ENCODE measurements around the gene CHKB. TPM values are rescaled to one million over a fixed set of nuclear protein-coding genes. Genes with fewer than 3 reads are reported as not detected.

The CHKB gene
- total and polyA plus RNA-seq, 2 of the 4 experiments (the other 2 are of a cell fraction) = 8.1 to 36.9 TPM

GRCh38 chr22:50630376-50630775 is 47.7 kb upstream of the CHKB start:
- H3K14ac ChIP-seq (replicated peaks; ENCODE audit: low read depth, low read length) = no peak overlapping the region
- no peak overlapping the region for H3K9ac ChIP-seq (ENCODE audit: low read depth, low read length)
- H2BK5ac ChIP-seq (ENCODE audit: low read depth, low read length, poor library complexity, severe bottlenecking) = no peak overlapping the region
- H3K23ac ChIP-seq (ENCODE audit: low read depth, low read length) = no peak overlapping the region
- H3K4me2 ChIP-seq (ENCODE audit: low read depth, low read length) = no peak overlapping the region
- H3K4me1 ChIP-seq (ENCODE audit: control insufficient read depth, insufficient read depth, low read length) = peaks cover 9% of the 10 kb centered on the region; the same call in 1 of the 2 replicates
- BruUV-seq (replicated peaks) = no TSS peak
- no peak for ATAC-seq (ENCODE audit: low read depth)
- H2BK120ac ChIP-seq (ENCODE audit: low read depth, low read length) = no peak overlapping the region
- in situ Hi-C loops (cut with MboI; ENCODE audit: low sequenced_read_pairs) = no loop called here
- no peak overlapping the region for H4K8ac ChIP-seq (ENCODE audit: low read depth in 2 of 2, low read length in 2 of 2)
- no peak overlapping the region for H2BK20ac ChIP-seq (ENCODE audit: low read depth, low read length)
- H2AK9ac ChIP-seq (replicated peaks; ENCODE audit: low read depth, low read length, poor library complexity) = no peak overlapping the region
- H3K4me3 ChIP-seq (ENCODE audit: insufficient read depth, low read depth, low read length) = no peak overlapping the region
- no peaks in the 10 kb centered on the region for H3K9me3 ChIP-seq (ENCODE audit: control insufficient read depth, insufficient read depth, low read length)
- no peak overlapping the region for H3K18ac ChIP-seq (ENCODE audit: low read depth, low read length)
- no peak overlapping the region for H2AFZ ChIP-seq (replicated peaks; ENCODE audit: low read length, poor library complexity)
- H3K56ac ChIP-seq (ENCODE audit: extremely low read depth, insufficient read depth, low read length) = no peak overlapping the region
- H2AK5ac ChIP-seq (ENCODE audit: low read depth, low read length) = no peak overlapping the region
- H3K4ac ChIP-seq (ENCODE audit: low read depth, low read length) = no peak overlapping the region
- no peak overlapping the region for H3K27ac ChIP-seq (ENCODE audit: insufficient read depth, low read length)
- 0 out of 2 replicates have a peak, but pooled peaks cover 4% of the 10 kb centered on the region for H4K20me1 ChIP-seq (ENCODE audit: insufficient read depth, low read length)
- no peak overlapping the region for H2BK15ac ChIP-seq (ENCODE audit: low read depth, low read length)
- 78% methylated on average over 2 of the region's 5 CpGs; no CpG with 5 or more reads in 1 of the 2 experiments for WGBS, 2 experiments (ENCODE audit: extremely low coverage in 2 of 2, insufficient read length in 1 of 2)
- H3K36me3 ChIP-seq (ENCODE audit: control insufficient read depth, insufficient read depth, low read length) = no peaks in the 10 kb centered on the region
- H4K5ac ChIP-seq (ENCODE audit: low read depth, low read length) = no peak overlapping the region
- H3K27me3 ChIP-seq (ENCODE audit: control insufficient read depth, insufficient read depth, low read length) = peaks cover 8% of the 10 kb centered on the region
- intact Hi-C loops (cut with micrococcal nuclease) = no loop called here
- H3K79me1 ChIP-seq (ENCODE audit: low read depth in 1 of 2, low read length in 2 of 2) = peaks cover 6 to 24% of the 10 kb centered on the region in 2 experiments; a peak in 2 of 4 replicates
- H4K91ac ChIP-seq (ENCODE audit: insufficient read depth, low read depth, low read length) = no peak overlapping the region
- H3K9me1 ChIP-seq (ENCODE audit: insufficient read depth, low read length) = peaks cover 9% of the 10 kb centered on the region
- no peak for DNase-seq
- ChIA-PET POLR2A (ENCODE audit: unreplicated experiment) (no interaction called here), CTCF (no interaction called here)
- TF ChIP-seq USF2 (IDR thresholded peaks at IDR 0.05; ENCODE audit: low read depth, low read length) = no peak
- TF ChIP-seq CHD1 (IDR thresholded peaks at IDR 0.05; ENCODE audit: low read depth, low read length) = no peak
- TF ChIP-seq NFE2L2 (IDR thresholded peaks at IDR 0.05; ENCODE audit: low read depth, low read length) = no peak
- TF ChIP-seq POLR2A (IDR thresholded peaks at IDR 0.05; ENCODE audit: low read depth, low read length) = no peak
- no peak for TF ChIP-seq SMC3 (IDR thresholded peaks at IDR 0.05; ENCODE audit: low read depth, low read length)
- no peak for TF ChIP-seq CTCF (conservative IDR thresholded peaks at IDR 0.05; ENCODE audit: low read depth, low read length)
- TF ChIP-seq MXI1 (IDR thresholded peaks at IDR 0.05; ENCODE audit: borderline replicate concordance, low read depth, low read length) = no peak
- TF ChIP-seq MAZ (IDR thresholded peaks at IDR 0.05; ENCODE audit: borderline replicate concordance, low read depth, low read length) = no peak
- no peak for TF ChIP-seq ELK1 (IDR thresholded peaks at IDR 0.05; ENCODE audit: borderline replicate concordance, low read depth, low read length)
- TF ChIP-seq RAD21 (IDR thresholded peaks at IDR 0.05; ENCODE audit: low read length) = no peak
- no peak for TF ChIP-seq MAFK (IDR thresholded peaks at IDR 0.05; ENCODE audit: low read depth, low read length)
- dilution Hi-C loops (cut with HindIII; ENCODE audit: low sequenced_read_pairs, unreplicated experiment) = no loop called here
